Gastrocnemius medialis (tissue), 4 donors: ENCODE results near the gene SOWAHB. TPM values are rescaled to one million over a fixed set of nuclear protein-coding genes. Genes with fewer than 3 reads are reported as not detected.

ENCODE experiments used
- ATAC-seq, 2 donors: fragments of 150-250 bp; one replicate each; pipeline ENCODE4 v1.9.1; 2016
- DNase-seq, 2 donors: peaks; one replicate each; pipeline ENCODE4 v3.0.0-alpha.2; 2019
- H3K27ac ChIP-seq, 4 donors: fragments of 200-600 bp; sonication (generic); 1 replicate in 1 of 4; 2 replicates in 3 of 4; pipeline ENCODE4 v1.5.1; 2016 to 2018; ENCODE audit warnings: mild to moderate bottlenecking in 2 of 4, moderate library complexity in 1 of 4
- H3K27me3 ChIP-seq, 3 donors: fragments of 200-600 bp; sonication (generic) in 2 of 3; 1 replicate in 1 of 3; 2 replicates in 2 of 3; pipeline versions ENCODE4 v1.5.1 to v1.6.0; 2016 to 2019; ENCODE audit warnings: mild to moderate bottlenecking in 1 of 3, moderate library complexity in 1 of 3
- H3K36me3 ChIP-seq, 2 donors: fragments of 200-600 bp; sonication (generic) in 1 of 2; one replicate each; pipeline ENCODE4 v1.5.1; 2017 to 2018
- H3K4me1 ChIP-seq, 2 donors: fragments of 200-600 bp; sonication (generic) in 1 of 2; one replicate each; pipeline ENCODE4 v1.5.1; 2016 to 2017; ENCODE audit warnings: mild to moderate bottlenecking in 2 of 2
- H3K4me3 ChIP-seq, 4 donors: fragments of 200-600 bp; sonication (generic) in 3 of 4; 1 replicate in 1 of 4; 2 replicates in 3 of 4; pipeline ENCODE4 v1.5.1; 2016 to 2019; ENCODE audit warnings: mild to moderate bottlenecking in 2 of 4
- H3K9me3 ChIP-seq, 3 donors: fragments of 200-600 bp; sonication (generic) in 2 of 3; 1 replicate in 1 of 3; 2 replicates in 2 of 3; pipeline ENCODE4 v1.5.1; 2016 to 2019
- CTCF ChIP-seq, 5 experiments: fragments of 450-650 bp in 3 of 5; fragments of 200-600 bp in 2 of 5; sonication (generic) in 2 of 5; IDR thresholded peaks in 4 of 5; conservative IDR thresholded peaks in 1 of 5; 1 replicate in 4 of 5; 2 replicates in 1 of 5; pipeline ENCODE4 v1.5.1; 2016 to 2019; ENCODE audit warnings: antibody characterized with exemption in 5 of 5, mild to moderate bottlenecking in 3 of 5, moderate library complexity in 3 of 5
- POLR2A ChIP-seq, 2 donors: fragments of 450-650 bp; IDR thresholded peaks; one replicate each; pipeline ENCODE4 v1.6.1; 2017; ENCODE audit warnings: antibody characterized with exemption in 2 of 2, mild to moderate bottlenecking in 2 of 2, moderate library complexity in 2 of 2
- in situ Hi-C, 4 donors: fragments of 200-750 bp; cut with MboI; loops; one replicate each; pipeline versions ENCODE4 v1.15.0 to v1.8.0; 2017; ENCODE audit warnings: low sequenced_read_pairs in 4 of 4
- intact Hi-C: fragments of 100-400 bp; cut with DNase I; formaldehyde crosslinking; loops from one replicate; pipeline ENCODE4 v1.15.1; 2023; ENCODE audit warnings: low total_unique reads
- total RNA-seq, 4 donors: library from RNA; depleted of rRNA; stranded (reverse); fragments of >200 nt; gene quantifications; one replicate each; pipeline versions ENCODE4 v1.1.0 to v1.2.3, GENCODE V29; 2016

Gene SOWAHB
- total RNA-seq, 4 donors from 2014 or later, result 0.12 TPM; not detected in 3

GRCh38 chr4:76923619-76924357 lies 25.8 kb upstream of the SOWAHB start:
- intact Hi-C loops, result no loop called here
- TF ChIP-seq CTCF (IDR thresholded peaks at IDR 0.05 in 4 of 5, conservative IDR thresholded peaks at IDR 0.05 in 1 of 5) (no peak), POLR2A (IDR thresholded peaks at IDR 0.05) (no peak)

GRCh38 chr4:76920715-76921114 lies 22.8 kb upstream of the SOWAHB start:
- no peak for ATAC-seq
- H3K4me1 ChIP-seq, result no peaks in the 10 kb centered on the region
- TF ChIP-seq CTCF (IDR thresholded peaks at IDR 0.05 in 4 of 5, conservative IDR thresholded peaks at IDR 0.05 in 1 of 5) (no peak), POLR2A (IDR thresholded peaks at IDR 0.05) (no peak)
- no peaks in the 10 kb centered on the region for H3K27me3 ChIP-seq
- in situ Hi-C loops (no loop called here), intact Hi-C loops (no loop called here)
- no peaks in the 10 kb centered on the region for H3K36me3 ChIP-seq
- H3K4me3 ChIP-seq, result no peak overlapping the region
- no peak overlapping the region for H3K27ac ChIP-seq
- no peaks in the 10 kb centered on the region for H3K9me3 ChIP-seq
- DNase-seq, result no peak

More at GRCh38 chr4:76923619-76924357, 25.8 kb upstream of the SOWAHB start:
- Histone ChIP-seq H3K36me3 (no peaks in the 10 kb centered on the region), H3K9me3 (no peaks in the 10 kb centered on the region), H3K4me3 (no peak overlapping the region), H3K27me3 (no peaks in the 10 kb centered on the region), H3K4me1 (no peaks in the 10 kb centered on the region), H3K27ac (no peak overlapping the region)
- ATAC-seq (no peak), DNase-seq (no peak)
- in situ Hi-C loops, result no loop called here

GRCh38 chr4:76909711-76910110 lies 11.8 kb upstream of the SOWAHB start:
- no peaks in the 10 kb centered on the region for H3K9me3 ChIP-seq
- intact Hi-C loops (no loop called here), in situ Hi-C loops (no loop called here)
- DNase-seq, result no peak
- no peaks in the 10 kb centered on the region for H3K27me3 ChIP-seq
- no peak for TF ChIP-seq POLR2A (IDR thresholded peaks at IDR 0.05)
- TF ChIP-seq CTCF (IDR thresholded peaks at IDR 0.05 in 4 of 5, conservative IDR thresholded peaks at IDR 0.05 in 1 of 5), result no peak
- H3K4me1 ChIP-seq, result no peaks in the 10 kb centered on the region
- no peak overlapping the region for H3K4me3 ChIP-seq
- ATAC-seq, result no peak
- no peak overlapping the region for H3K27ac ChIP-seq
- H3K36me3 ChIP-seq, result no peaks in the 10 kb centered on the region

DNA sequence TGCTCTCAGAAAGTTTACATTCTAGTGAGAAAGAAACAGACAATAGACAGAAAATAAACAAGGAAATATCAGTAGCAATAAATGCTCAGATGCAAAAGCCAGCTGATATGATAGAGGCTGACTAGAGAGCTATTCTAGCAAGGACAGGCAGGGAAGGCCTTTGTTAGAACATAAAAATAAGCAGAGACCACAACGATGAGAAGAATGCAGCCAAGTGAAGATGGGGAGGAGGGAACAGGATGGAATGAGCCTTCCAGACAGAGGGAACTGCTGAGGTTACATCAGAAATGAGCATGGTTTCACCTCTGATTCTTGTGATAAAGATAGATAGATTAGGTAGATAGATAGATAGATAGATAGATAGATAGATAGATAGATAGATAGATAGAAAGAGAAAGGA lies 7.6 kb upstream of the SOWAHB start:
- H3K36me3 ChIP-seq, result no peaks in the 10 kb centered on the region
- in situ Hi-C loops, result no loop called here
- TF ChIP-seq POLR2A (IDR thresholded peaks at IDR 0.05), result no peak
- TF ChIP-seq CTCF (IDR thresholded peaks at IDR 0.05 in 4 of 5, conservative IDR thresholded peaks at IDR 0.05 in 1 of 5), result no peak

More for the DNA sequence above, 7.6 kb upstream of the SOWAHB start:
- Histone ChIP-seq H3K9me3 (no peaks in the 10 kb centered on the region), H3K27me3 (no peaks in the 10 kb centered on the region), H3K4me3 (no peak overlapping the region), H3K4me1 (no peaks in the 10 kb centered on the region), H3K27ac (no peak overlapping the region)
- intact Hi-C loops, result no loop called here
- no peak for ATAC-seq
- no peak for DNase-seq
